Fibroblast of peridontal ligament (primary cell): Measurements from ENCODE around the gene FOXO3.
A peak's percentile ranks its signal among the peaks of the same experiment; 100 is the strongest.

Source experiments
- DNase-seq: peaks from one replicate; pipeline ENCODE4 v3.0.0-alpha.2; 2010; ENCODE audit errors: extremely low read depth

FOXO3 gene

GRCh38 chr6:108627692-108628550, 67.2 kb downstream of the FOXO3 start:
- DNase-seq, result peak; percentile 18

DNA sequence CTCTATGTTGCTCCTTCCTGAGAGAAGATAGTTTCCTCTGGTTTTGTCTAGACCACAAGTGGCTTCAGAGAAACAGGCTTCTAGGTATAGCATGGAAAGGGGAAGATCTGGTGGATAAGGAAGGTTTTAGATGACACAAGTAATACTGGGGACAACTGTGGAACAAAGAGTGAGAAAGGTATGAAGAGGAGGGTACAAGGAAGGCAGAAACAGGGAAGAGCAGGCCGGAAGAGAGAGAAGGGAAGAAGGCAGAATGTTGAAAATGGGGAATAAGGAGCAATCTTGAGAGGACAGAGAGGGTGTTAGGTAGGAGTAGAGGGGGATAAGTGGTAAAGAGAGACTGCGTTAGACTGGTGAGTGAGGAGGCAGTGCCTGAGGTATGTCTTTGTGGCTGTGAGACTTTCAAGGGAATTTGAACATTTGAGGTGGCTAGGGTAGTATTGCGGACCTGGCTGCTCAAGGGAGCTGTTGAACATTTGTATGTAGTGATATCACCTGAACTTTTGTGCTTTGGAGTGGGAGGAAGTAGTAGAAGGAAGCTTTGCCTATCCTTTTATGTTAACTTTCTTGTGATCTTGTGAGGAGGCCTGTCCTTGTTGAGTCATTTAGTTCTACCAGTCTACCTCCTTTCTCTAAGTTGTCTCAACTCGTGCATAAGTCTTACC, 69.5 kb downstream of the FOXO3 start:
- DNase-seq, result no peak

GRCh38 chr6:108632441-108632840, 71.7 kb downstream of the FOXO3 start:
- no peak for DNase-seq

DNA sequence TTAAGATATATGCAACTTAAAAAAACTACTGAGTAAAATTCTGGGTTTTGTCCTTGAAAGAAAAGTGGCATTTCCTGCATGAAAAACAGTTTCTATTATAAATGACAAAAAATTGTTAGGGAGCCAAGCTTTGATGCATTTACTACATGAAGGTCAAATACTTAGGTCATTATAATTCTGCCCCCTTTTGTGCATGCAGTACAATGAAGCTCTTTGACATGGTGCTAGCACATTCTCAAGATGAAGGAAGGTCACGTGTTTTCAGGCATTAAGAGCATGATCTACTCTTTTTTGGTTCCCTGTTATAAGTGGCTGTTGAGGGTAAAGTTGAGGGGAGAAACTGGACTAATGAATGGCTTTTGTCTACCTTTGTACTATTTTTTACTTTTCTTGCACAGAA, 72.7 kb downstream of the FOXO3 start:
- DNase-seq, result no peak

GRCh38 chr6:108635505-108636226, 74.9 kb downstream of the FOXO3 start:
- DNase-seq, result no peak

- no peak for DNase-seq
These were observed 77.2 kb downstream of the FOXO3 start for GRCh38 chr6:108637963-108638362.

- no peak for DNase-seq
These were observed 78.3 kb downstream of the FOXO3 start for GRCh38 chr6:108638993-108639392.

DNA sequence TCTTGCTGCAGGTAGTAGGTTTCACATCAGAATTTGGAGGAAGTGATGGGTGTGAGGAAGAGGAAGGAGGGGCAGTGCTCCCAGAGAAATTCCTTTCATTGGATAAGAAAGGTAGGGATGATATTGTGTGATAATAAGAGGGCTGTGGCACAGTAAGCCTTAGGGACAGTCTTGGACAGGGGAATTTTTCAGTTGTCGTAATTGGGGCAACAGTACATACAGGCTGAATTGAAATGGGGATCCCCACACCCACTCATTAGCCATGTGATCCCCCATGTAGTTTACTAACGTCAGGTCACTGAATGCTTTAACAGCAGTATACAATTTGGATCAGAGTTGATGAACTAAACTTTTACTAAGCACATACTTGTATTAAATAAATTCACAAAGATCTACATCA, 79.4 kb downstream of the FOXO3 start:
- no peak for DNase-seq

DNA sequence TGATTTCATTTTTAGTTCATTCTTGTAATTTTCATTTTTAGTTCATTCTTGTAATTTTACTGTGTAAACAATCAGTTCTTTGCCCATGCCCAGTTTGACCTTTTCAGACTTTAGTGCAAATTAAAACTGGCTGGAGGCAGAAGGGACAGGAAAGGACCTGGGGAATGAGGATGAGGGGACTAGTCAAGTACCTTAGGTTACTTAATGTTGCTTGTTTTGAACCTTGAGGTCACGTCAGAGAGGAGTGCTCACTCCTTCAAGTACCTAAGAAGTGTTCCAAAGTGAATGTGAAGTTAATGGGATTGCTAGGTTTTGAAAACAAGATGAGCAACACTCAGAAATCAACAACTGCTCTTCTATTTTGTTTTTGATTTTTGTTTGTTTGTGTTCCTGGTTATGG, 82.5 kb downstream of the FOXO3 start:
- no peak for DNase-seq

DNA sequence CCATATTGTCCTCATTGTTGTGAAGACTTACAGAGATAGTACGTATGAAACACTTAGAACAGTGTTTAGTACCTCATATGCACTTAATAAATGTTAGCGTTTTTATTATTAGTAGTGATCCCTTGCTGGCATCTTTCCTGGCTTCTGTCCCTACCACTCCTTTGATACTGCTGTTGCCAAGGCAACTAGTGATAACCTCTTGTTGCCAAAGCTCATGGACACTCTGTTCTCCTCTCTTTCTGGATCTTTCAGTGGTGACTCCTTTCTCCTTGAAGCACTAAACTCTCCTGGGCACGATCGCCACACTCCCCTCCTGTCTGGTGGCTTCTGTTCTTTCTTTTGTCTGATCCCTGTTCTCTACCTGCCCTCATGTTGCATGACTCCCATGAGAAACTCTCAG, 83.5 kb downstream of the FOXO3 start:
- no peak for DNase-seq

DNA sequence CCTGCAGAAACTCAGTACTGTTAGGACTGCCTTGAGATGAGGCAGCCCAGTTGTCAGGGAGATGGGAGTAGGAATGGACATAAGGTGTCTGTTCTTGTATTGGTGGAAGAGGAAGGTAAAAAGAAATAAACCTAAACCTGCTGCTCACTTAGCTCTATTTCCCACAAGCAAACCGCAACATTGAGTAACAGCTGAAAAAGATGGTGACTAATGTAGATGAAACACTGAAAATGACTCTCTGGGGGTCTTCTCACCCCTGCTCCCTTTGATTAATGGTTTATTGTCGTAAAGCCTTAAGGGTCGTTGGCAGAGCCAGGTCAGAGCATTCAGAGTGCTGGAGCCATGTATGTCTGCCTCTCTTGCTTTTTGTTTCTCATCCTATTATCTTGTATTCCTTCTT, 87.5 kb downstream of the FOXO3 start:
- DNase-seq, result peak; percentile 47

DNA sequence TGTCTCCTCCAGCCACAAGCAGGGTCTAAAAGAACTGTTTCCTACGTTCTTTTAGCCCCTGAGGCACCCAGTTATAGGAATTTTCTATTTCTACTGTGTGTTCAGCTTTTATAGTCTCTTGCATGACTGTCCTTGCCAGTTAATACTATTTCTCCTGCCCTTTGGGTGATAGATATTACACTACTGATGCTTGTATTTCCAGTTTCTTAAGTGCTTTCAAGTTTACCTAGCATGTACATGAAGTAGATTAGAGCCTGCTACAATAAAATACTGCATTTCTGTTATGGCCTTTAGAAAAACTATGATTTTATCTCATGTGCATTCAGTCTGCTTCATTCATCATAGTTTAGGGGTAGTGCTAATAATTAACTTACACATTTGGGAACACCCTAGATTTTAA, 89.6 kb downstream of the FOXO3 start:
- no peak for DNase-seq

- DNase-seq, result peak; percentile 81
These were observed 90.1 kb downstream of the FOXO3 start for GRCh38 chr6:108650781-108651180.

- peak; percentile 97 for DNase-seq
These were observed 90.9 kb downstream of the FOXO3 start for GRCh38 chr6:108651340-108652227.

DNA sequence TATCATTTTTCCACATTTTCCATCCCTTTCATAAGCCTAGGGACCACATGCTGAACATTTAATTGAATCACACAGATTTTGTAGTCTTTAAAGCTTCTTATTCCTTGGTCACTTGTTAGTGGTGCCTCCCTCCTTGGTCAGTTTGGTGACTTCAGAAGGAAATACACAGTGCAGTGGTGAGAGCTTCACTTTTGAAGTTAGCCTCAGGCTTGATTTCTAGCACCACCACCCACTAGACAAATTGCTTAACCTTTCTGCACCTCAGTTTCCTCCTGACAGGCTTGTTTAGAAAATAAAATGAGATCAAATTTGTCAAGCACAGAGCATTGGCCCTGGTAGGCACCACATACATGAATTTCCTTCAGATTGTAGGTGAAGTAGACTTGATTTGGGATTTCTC, 91.7 kb downstream of the FOXO3 start:
- no peak for DNase-seq

DNA sequence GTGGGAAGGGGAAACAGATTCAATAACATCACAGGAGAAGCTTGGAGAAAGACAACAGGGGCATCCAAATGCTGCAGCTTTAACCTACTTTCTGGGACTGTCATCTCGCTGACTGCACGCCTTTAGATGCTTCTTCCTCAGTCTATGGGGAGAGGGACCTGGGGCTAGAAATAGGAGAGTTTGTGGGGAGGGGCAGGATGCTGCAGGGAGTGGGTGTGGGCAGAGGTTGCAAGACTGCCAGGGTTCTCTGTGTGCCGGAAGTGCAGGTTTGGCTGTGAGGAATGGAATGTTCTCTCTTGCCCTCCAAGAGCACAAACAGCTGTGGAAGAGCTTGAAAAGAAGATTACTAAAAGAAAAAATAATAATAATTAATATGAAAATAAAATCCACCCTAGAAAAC, 93.2 kb downstream of the FOXO3 start:
- DNase-seq, result peak; percentile 24

DNA sequence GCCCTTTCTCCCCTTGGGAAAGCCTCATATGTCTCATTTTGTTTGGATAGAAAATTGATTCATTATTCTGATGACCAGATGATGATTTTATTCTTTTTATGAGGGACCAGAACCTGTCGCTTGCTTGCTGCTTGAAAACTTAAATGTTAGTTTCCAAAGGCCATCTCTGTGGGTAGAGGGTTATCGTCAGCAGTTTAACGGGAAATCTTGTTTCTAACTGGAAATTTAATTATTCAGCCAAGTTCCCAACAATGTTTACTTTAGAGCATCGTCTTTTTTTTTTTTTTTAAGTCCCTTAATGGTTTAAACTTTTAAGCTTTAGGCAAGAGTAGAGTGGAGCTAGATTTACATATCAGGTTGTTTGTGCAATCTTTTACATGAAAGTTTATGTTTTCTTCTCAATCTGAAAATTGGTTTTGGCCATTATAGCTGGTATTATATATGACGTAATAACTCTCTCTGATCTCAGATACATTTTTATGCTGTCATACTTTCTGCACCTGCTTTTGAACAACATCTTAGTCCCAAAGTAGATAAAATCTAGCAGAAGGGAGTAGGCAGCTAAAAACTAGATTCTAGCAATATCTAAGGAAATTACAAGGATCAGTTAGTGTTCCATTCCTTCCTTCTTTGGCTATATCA, 93.9 kb downstream of the FOXO3 start:
- peak; percentile 54 for DNase-seq

DNA sequence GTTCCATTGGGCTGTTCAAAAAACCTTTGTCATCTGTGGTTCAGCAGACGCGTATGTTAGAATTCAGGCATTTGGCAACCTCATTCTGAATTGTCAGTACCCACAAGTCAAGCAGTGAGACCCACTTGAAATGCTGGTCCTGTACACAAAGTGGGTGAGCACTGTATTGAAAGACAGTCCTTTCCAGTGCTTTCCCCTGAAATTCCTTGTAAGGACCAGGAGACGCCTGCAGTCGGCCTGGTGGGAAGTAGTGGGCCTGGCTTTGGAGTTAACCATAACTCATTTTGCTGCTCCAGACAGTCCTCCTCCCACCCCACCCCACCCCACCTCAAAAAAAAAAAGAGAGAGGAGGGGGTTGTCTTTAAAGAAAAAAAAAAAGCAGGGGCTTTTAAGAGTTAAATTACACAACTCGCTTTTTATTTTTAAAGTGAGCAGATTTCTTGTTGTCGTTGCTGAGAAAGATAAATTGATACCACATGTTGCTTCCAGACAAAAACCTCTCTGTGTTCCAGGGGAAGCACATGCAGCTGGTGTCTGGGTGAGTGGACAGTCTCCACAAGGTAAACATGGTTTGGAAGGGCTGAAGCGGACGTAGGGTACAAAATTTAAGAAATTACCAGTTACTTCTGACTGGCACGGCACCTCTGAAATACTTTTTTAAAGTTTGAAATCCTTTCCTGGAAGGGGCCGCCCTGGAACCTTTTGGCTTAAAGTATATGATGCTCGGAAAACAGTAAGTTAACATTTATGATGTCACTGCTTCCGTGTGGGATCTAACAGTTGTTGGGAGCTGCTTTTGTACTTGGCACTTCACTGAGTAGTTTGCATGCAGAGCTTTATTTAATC, 95.3 kb downstream of the FOXO3 start:
- peak; percentile 93 for DNase-seq

GRCh38 chr6:108656836-108657235, 96.1 kb downstream of the FOXO3 start:
- DNase-seq, result no peak

DNA sequence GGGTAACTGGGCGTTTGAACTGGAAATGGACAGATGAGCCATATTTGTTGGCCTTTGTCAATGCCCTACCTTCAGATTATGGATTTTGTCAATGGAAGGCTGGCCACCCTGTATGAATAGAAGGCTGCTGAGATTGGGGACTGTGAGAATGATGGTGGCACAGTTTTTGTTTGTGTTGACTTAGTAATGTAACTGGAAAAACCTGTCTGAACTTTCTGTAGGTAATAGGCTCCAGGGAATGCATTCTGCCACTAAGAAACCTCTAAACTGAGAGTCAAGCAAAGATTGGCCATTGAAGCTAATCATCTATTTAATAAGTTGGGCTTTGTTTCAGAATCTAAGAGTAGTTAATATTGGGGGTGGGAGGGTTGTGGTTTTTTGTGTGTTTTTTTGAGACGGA, 97.5 kb downstream of the FOXO3 start:
- DNase-seq, result no peak
